GM19043 (cell line): ENCODE data around the gene PHAF1.
"Not testable (repeated sequence)": the region's sequence is repeated elsewhere in the genome, so short reads cannot be mapped to it uniquely, and the experiment has no call there.

ENCODE experiments used
- ATAC-seq: cut with Tn5 transposase; IDR thresholded peaks from one replicate; pipeline ENCODE4 v1.9.1; 2021; ENCODE audit warnings: low read depth; ENCODE audit not compliant: unreplicated experiment

Gene PHAF1

GRCh38 chr16:67104061-67104460, 5.7 kb upstream of the PHAF1 start:
- no peak for ATAC-seq

- no peak for ATAC-seq
Measured at GRCh38 chr16:67104845-67105244, 4.9 kb upstream of the PHAF1 start.

- no peak for ATAC-seq
Measured at GRCh38 chr16:67105246-67105645, 4.5 kb upstream of the PHAF1 start.

- ATAC-seq, result no peak
Measured at GRCh38 chr16:67105881-67106280, 3.9 kb upstream of the PHAF1 start.

- no peak for ATAC-seq
Measured at GRCh38 chr16:67108489-67108888, 1.3 kb upstream of the PHAF1 start.

GRCh38 chr16:67108931-67109406, 772 bp upstream of the PHAF1 start:
- ATAC-seq, result no peak

- ATAC-seq, result no peak
Measured at GRCh38 chr16:67111951-67112444, 2.3 kb downstream of the PHAF1 start.

GRCh38 chr16:67112591-67113399, 3.1 kb downstream of the PHAF1 start:
- ATAC-seq, result no peak

- no peak for ATAC-seq
Measured at GRCh38 chr16:67114793-67115192, 5.1 kb downstream of the PHAF1 start.

GRCh38 chr16:67115639-67116038, 5.9 kb downstream of the PHAF1 start:
- no peak for ATAC-seq

GRCh38 chr16:67116388-67117311, 6.9 kb downstream of the PHAF1 start:
- ATAC-seq, result no peak

GRCh38 chr16:67117716-67118115, 8.0 kb downstream of the PHAF1 start:
- no peak for ATAC-seq

- no peak for ATAC-seq
Measured at GRCh38 chr16:67120025-67120424, 10.3 kb downstream of the PHAF1 start.

GRCh38 chr16:67122799-67123198, 13.1 kb downstream of the PHAF1 start:
- not testable (repeated sequence) for ATAC-seq

- no peak for ATAC-seq
Measured at GRCh38 chr16:67128417-67128816, 18.7 kb downstream of the PHAF1 start.

- no peak for ATAC-seq
Measured at GRCh38 chr16:67128887-67129286, 19.1 kb downstream of the PHAF1 start.

- no peak for ATAC-seq
Measured at GRCh38 chr16:67129422-67129821, 19.7 kb downstream of the PHAF1 start.

- ATAC-seq, result no peak
Measured at GRCh38 chr16:67137605-67138004, 27.9 kb downstream of the PHAF1 start.

- no peak for ATAC-seq
Measured at GRCh38 chr16:67141391-67141790, 31.6 kb downstream of the PHAF1 start.

- ATAC-seq, result no peak
Measured at GRCh38 chr16:67142342-67142741, 32.6 kb downstream of the PHAF1 start.

- no peak for ATAC-seq
Measured at GRCh38 chr16:67144943-67145342, 35.2 kb downstream of the PHAF1 start.
